GM10266 (cell line): ENCODE results near the gene FBXW4.

Experiments used
- DNase-seq: peaks from one replicate; pipeline ENCODE4 v3.0.0; 2012; ENCODE audit errors: extremely low spot score
- CTCF ChIP-seq: IDR thresholded peaks from 2 replicates; pipeline ENCODE4 v1.5.1; 2012; ENCODE audit warnings: mild to moderate bottlenecking, low read depth; ENCODE audit not compliant: control insufficient read depth, insufficient read depth; ENCODE audit errors: missing control alignments

Gene FBXW4

GRCh38 chr10:101660256-101660655 lies 34.7 kb downstream of the FBXW4 start:
- TF ChIP-seq CTCF = no peak
- no peak for DNase-seq

- no peak for DNase-seq
- no peak for TF ChIP-seq CTCF
Observed at GRCh38 chr10:101658975-101659374, 36.0 kb downstream of the FBXW4 start.

- DNase-seq = no peak
- no peak for TF ChIP-seq CTCF
Observed at GRCh38 chr10:101656890-101657289, 38.1 kb downstream of the FBXW4 start.

- no peak for TF ChIP-seq CTCF
- no peak for DNase-seq
Observed at GRCh38 chr10:101655570-101655969, 39.4 kb downstream of the FBXW4 start.

GRCh38 chr10:101653536-101653935 lies 41.4 kb downstream of the FBXW4 start:
- DNase-seq = no peak
- no peak for TF ChIP-seq CTCF

GRCh38 chr10:101651336-101651735 lies 43.6 kb downstream of the FBXW4 start:
- no peak for TF ChIP-seq CTCF

GRCh38 chr10:101650863-101651262 lies 44.1 kb downstream of the FBXW4 start:
- no peak for TF ChIP-seq CTCF
- DNase-seq = no peak

More at GRCh38 chr10:101651336-101651735, 43.6 kb downstream of the FBXW4 start:
- DNase-seq = no peak
